Activated CD4-positive, alpha-beta T cell treated with anti-CD3 and anti-CD28 coated beads for 36 hours (primary cell): ENCODE data around the gene KIRREL1. TPM values are rescaled to one million over a fixed set of nuclear protein-coding genes. Genes with fewer than 3 reads are reported as not detected.

Experiments
- ATAC-seq: fragments of 200-7000 bp; cut with Tn5 transposase; one replicate; pipeline ENCODE4 v1.10.0; 2021; ENCODE audit warnings: mild to moderate bottlenecking, moderate library complexity
- CTCF ChIA-PET: fragments of 350-600 bp; sonication (Branson Sonifier 250); formaldehyde crosslinking; loops from one replicate; lab custom pipeline; 2021; ENCODE audit warnings: antibody characterized with exemption; lab: Charles Lee
- POLR2A ChIA-PET: fragments of 350-600 bp; sonication (Branson Sonifier 250); formaldehyde crosslinking; loops from one replicate; lab custom pipeline; 2021; ENCODE audit warnings: antibody characterized with exemption, inconsistent platforms; lab: Charles Lee
- DNase-seq: peaks from one replicate; pipeline ENCODE4 v3.0.0-alpha.2; 2020
- H3K27ac Mint-ChIP-seq: one replicate; pipeline ENCODE4 v1.8.0; 2021; ENCODE audit warnings: mixed read lengths
- H3K27me3 Mint-ChIP-seq: one replicate; pipeline ENCODE4 v1.8.0; 2021; ENCODE audit warnings: mixed read lengths
- H3K36me3 Mint-ChIP-seq: one replicate; pipeline ENCODE4 v1.8.0; 2021; ENCODE audit warnings: low read depth, mixed read lengths
- H3K4me1 Mint-ChIP-seq: one replicate; pipeline ENCODE4 v1.8.0; 2021; ENCODE audit warnings: mixed read lengths
- H3K4me3 Mint-ChIP-seq: one replicate; pipeline ENCODE4 v1.8.0; 2021; ENCODE audit warnings: mild to moderate bottlenecking, moderate library complexity, mixed read lengths
- H3K9me3 Mint-ChIP-seq: one replicate; pipeline ENCODE4 v1.8.0; 2021; ENCODE audit warnings: low read depth, mixed read lengths
- intact Hi-C, 2 experiments: fragments of 100-400 bp; cut with DNase I in 1 of 2; cut with micrococcal nuclease in 1 of 2; formaldehyde crosslinking; loops; one replicate each; pipeline versions ENCODE4 v1.14.2 to v1.15.1; 2022 to 2024; cut with DNase I, micrococcal nuclease
- total RNA-seq, 2 experiments: library from RNA; stranded (reverse); gene quantifications; one replicate each; pipeline ENCODE4 v1.2.3, GENCODE V29; 2021

The KIRREL1 gene
- total RNA-seq: under 1 TPM; 0.21 to 0.25 TPM

DNA sequence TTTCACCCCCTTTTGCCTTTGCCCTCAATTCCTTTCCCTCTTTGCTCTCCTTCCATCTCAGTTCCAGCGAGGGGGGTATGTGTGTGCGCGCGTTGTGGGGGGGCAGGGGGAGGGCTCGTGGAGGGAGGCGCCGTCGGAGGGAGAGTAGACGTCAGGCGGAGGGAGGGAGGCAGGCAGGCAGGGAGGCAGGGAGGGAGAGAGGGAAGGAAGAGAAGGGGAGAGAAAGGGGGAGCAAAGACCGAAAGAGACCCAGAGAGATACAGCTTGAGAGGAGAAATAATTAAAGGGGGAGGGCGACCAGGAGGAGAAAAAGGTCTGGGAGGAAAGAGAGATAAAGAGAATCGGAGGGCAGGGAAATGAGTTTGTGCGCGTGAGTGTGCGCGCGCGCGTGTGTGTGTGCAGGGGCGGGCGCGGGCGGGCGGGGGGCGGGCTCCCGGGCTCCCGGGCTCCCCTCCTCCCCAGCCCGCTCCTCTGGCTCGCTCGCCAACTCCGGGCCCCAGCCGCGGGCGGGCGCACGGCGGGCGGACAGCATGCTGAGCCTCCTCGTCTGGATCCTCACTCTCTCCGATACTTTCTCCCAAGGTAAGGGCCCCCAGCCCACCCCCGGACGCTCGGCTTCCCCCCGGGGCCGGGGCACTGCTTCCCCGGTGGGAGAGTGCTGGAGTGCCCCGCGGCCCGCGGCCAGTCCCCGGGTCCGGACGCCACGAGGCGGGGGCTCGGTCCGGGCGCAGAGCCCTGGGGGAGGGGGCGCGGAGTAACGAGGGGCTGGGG, at the start of gene KIRREL1:
KIRREL1 (plus strand) TSS at position 499 of the 771 bp plus-strand sequence; CDS start at position 531, 32 bp downstream.
- intact Hi-C loops: no loop called here
- ChIA-PET CTCF (interaction anchor here (1.1 to 5.5 kb wide), 8 partner anchors 33 to 130 kb away, joined by 3 to 130 read pairs (median 10); no protein-coding TSS in a partner anchor), POLR2A (interaction anchor here (0.7 kb wide), 1 partner anchor 120 kb away, joined by 3 read pairs; no protein-coding TSS in a partner anchor)
- ATAC-seq: no peak
- Mint-ChIP-seq H3K4me3 (peak within 1 kb of the TSS; percentile 62), H3K36me3 (no peaks in the 10 kb centered on the region), H3K4me1 (peaks cover 6% of the 10 kb centered on the region), H3K27ac (no peak within 1 kb of the TSS), H3K9me3 (no peaks in the 10 kb centered on the region), H3K27me3 (peaks cover 39% of the 10 kb centered on the region)
- peak; percentile 33 for DNase-seq

DNA sequence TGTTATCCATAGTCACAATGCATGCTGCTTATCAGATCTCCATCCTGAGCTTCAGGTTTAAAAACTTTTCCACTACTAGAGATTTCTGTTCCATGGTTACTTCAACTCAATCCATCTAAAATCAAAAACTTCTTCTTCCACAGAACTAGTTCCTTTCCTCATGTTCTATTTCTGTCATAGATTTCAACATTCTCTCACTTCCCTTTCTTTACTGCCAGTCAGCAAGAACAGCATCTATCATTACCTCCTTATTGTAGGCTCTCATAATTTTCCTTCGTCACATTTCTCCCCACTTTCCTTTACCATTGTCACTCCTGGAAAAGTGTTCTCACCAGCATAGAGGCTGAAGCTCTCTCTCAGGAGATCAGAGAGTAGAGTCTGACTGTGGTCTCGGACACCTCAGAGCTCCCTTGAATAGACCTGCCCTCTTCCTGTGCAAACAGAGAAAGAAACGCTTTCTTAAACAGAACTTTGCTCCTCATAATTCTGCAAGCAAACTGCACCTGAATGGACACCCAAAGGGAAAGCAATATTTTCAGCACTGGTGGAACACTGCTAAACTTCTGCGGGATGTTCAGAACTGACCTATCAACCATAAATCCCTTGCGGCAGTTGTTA, 48.7 kb upstream of the KIRREL1 start:
- DNase-seq (no peak), ATAC-seq (no peak)
- H3K36me3 Mint-ChIP-seq: no peaks in the 10 kb centered on the region
- no peak overlapping the region for H3K27ac Mint-ChIP-seq
- intact Hi-C loops: loop anchor here in 1 of 2 experiments (5.0 kb wide), 1 partner anchor 362 kb away; no protein-coding TSS in a partner anchor
- no peaks in the 10 kb centered on the region for H3K9me3 Mint-ChIP-seq
- ChIA-PET CTCF (interaction anchor here (0.6 to 1.2 kb wide), 3 partner anchors 15 to 400 kb away, joined by 3 to 4 read pairs (median 3); no protein-coding TSS in a partner anchor), POLR2A (no interaction called here)
- H3K4me1 Mint-ChIP-seq: no peaks in the 10 kb centered on the region
- H3K27me3 Mint-ChIP-seq: peaks cover 13% of the 10 kb centered on the region
- H3K4me3 Mint-ChIP-seq: no peak overlapping the region

DNA sequence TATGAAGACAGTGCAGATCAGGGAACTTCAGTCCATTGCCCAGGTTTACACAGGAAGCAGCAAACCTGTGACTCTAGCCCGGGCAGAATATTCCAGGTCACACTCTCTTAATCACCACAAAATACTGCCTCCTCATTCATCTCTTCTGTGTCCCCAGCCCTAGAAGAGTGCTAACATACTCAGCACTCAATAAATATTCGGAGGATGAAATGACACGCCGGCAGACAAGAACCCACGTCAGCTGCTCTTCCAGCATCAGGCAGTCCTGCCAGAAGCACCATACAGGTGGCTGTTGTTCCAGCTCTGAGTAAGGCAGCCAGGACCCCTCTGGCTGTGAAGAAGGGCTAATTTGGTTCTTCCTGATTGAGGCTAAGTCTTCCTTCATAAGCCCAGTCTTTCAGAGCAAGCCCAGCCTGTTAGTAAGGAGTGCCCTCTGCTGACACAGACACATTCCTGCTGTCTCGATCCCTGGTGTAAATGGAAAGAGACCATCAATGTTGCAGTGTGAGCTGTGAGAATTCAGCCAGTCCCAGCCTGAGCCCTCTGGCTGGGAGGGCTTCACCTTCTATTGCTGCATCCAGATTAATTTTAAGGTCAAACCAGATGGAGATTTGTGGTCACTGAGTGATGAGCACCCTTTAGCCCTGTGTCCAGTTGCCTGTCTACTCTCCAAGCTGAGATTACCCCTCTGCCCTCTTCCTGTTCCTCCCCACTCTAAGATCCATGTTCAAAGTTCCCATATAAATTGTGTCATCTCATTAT, 45.0 kb upstream of the KIRREL1 start:
- peak; percentile 18 for DNase-seq
- Mint-ChIP-seq H3K9me3 (no peaks in the 10 kb centered on the region), H3K27me3 (peaks cover 14% of the 10 kb centered on the region), H3K4me1 (no peaks in the 10 kb centered on the region), H3K36me3 (no peaks in the 10 kb centered on the region), H3K27ac (no peak overlapping the region), H3K4me3 (no peak overlapping the region)
- CTCF ChIA-PET: interaction anchor here (1.0 kb wide), 1 partner anchor 10 kb away, joined by 4 read pairs; no protein-coding TSS in a partner anchor
- ATAC-seq: no peak
- POLR2A ChIA-PET: no interaction called here
- intact Hi-C loops: loop anchor here (1.0 to 5.0 kb wide), 2 partner anchors 366 to 368 kb away; no protein-coding TSS in a partner anchor

DNA sequence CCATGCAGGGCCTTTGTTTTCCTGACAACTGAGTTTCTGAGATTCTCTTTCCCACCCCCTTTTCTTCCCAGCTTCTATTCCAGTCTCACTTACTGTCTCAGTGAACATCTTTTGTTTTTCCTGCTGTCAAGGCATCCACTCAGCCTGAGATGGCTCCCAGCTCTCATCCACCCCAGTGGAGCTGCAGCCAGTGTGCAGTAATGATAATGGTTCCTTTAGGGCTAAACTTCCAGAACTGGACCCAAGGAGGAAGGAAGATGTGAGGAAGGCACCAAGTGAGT, 44.4 kb upstream of the KIRREL1 start:
- no peaks in the 10 kb centered on the region for H3K36me3 Mint-ChIP-seq
- H3K4me1 Mint-ChIP-seq: no peaks in the 10 kb centered on the region
- ChIA-PET POLR2A (no interaction called here), CTCF (interaction anchor here (1.0 kb wide), 1 partner anchor 10 kb away, joined by 4 read pairs; no protein-coding TSS in a partner anchor)
- no peak overlapping the region for H3K27ac Mint-ChIP-seq
- no peaks in the 10 kb centered on the region for H3K9me3 Mint-ChIP-seq
- no peak overlapping the region for H3K4me3 Mint-ChIP-seq
- DNase-seq (no peak), ATAC-seq (no peak)
- intact Hi-C loops: loop anchor here in 1 of 2 experiments (5.0 kb wide), 1 partner anchor 367 kb away; no protein-coding TSS in a partner anchor
- H3K27me3 Mint-ChIP-seq: peaks cover 14% of the 10 kb centered on the region

DNA sequence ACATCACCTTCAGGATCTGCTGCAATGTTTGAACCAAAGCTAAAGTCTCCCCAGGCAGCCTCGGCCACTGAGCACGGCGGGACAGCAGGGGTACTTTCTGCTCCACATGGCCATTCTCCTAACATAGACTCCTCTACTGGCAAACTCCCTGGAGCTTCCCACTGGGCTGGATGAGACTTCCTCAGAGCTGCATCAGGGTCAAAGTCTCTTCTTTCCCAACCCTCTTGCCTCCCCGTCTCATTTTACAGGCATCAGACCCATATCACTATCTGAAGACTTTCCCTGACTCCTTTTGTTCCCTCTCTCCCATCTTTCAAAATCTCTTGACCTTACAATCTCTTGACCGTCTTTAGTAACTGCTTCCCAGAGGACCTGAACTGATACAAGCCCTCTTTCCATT, 42.2 kb upstream of the KIRREL1 start:
- ATAC-seq: no peak
- no peaks in the 10 kb centered on the region for H3K4me1 Mint-ChIP-seq
- H3K36me3 Mint-ChIP-seq: no peaks in the 10 kb centered on the region
- POLR2A ChIA-PET: no interaction called here
- no peak overlapping the region for H3K4me3 Mint-ChIP-seq
- no peak for DNase-seq
- no peak overlapping the region for H3K27ac Mint-ChIP-seq
- CTCF ChIA-PET: interaction anchor here (1.1 kb wide), 2 partner anchors 9 to 169 kb away, joined by 3 read pairs; no protein-coding TSS in a partner anchor
- H3K27me3 Mint-ChIP-seq: peaks cover 14% of the 10 kb centered on the region
- H3K9me3 Mint-ChIP-seq: no peaks in the 10 kb centered on the region
- intact Hi-C loops: no loop called here

DNA sequence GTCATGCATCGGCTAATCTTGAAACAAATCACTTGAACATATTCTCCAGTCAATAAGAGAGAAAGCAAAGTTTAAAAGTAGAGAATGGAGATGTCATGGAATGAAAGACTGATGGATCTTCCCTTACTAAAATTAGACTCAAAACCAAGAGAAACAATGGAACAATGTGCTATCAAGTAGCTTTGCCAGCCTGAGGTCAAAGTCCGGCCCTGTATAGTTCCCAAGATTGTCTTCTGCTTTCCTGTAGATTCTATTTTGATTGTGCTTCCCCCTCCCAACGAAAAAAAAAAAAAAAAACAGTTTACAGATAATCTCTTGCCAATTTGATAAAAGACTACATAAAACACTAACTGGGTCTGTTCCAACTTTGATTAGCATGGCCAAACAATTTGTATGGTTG, 40.8 kb upstream of the KIRREL1 start:
- Mint-ChIP-seq H3K27ac (no peak overlapping the region), H3K4me3 (no peak overlapping the region), H3K9me3 (no peaks in the 10 kb centered on the region), H3K4me1 (no peaks in the 10 kb centered on the region), H3K36me3 (no peaks in the 10 kb centered on the region), H3K27me3 (peaks cover 20% of the 10 kb centered on the region)
- CTCF ChIA-PET: no interaction called here
- intact Hi-C loops: no loop called here
- POLR2A ChIA-PET: no interaction called here
- ATAC-seq: no peak
- no peak for DNase-seq

DNA sequence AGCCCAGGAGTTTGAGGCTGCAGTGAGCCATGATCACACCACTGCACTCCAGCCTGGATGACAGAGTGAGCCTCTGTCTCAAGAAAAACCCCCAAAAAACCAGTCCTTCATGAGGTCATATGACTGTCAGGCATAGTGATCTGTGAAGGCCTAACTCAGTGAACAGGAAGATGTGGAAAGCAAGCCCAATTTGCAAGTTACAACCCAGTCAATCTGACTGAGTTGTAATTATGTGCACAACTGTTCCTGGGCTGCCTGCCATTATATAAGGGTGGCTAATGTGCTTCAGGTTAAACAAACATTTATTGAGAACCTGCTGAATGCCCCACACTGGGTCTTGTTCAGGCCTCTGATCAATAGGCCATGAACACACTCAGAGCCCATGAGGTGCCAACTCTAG, 38.2 kb upstream of the KIRREL1 start:
- ATAC-seq: no peak
- Mint-ChIP-seq H3K27me3 (peaks cover 17% of the 10 kb centered on the region), H3K9me3 (no peaks in the 10 kb centered on the region), H3K27ac (no peak overlapping the region), H3K4me1 (no peaks in the 10 kb centered on the region), H3K36me3 (no peaks in the 10 kb centered on the region), H3K4me3 (no peak overlapping the region)
- POLR2A ChIA-PET: no interaction called here
- DNase-seq: no peak
- intact Hi-C loops: no loop called here
- CTCF ChIA-PET: no interaction called here

DNA sequence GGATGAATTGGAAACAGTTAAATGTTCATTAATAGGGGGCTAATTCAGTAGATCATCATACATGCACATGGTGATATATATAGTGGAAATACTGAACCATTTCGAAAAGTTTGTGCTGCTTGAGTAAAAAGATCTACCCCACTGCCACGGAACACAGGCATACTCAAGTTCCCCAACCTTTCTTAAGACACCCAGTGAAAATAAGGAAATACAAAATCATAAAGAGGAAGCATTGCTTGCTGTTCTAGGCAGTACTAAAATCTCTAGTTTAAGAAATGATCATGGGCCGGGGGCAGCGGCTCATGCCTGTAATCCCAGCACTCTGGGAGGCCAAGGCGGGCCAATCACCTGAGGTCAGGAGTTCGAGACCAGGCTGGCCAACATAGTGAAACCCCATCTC, 37.6 kb upstream of the KIRREL1 start:
- no peak overlapping the region for H3K27ac Mint-ChIP-seq
- intact Hi-C loops: no loop called here
- H3K36me3 Mint-ChIP-seq: no peaks in the 10 kb centered on the region
- H3K27me3 Mint-ChIP-seq: peaks cover 15% of the 10 kb centered on the region
- H3K9me3 Mint-ChIP-seq: no peaks in the 10 kb centered on the region
- H3K4me1 Mint-ChIP-seq: no peaks in the 10 kb centered on the region
- DNase-seq: no peak
- CTCF ChIA-PET: no interaction called here
- POLR2A ChIA-PET: no interaction called here
- ATAC-seq: no peak
- H3K4me3 Mint-ChIP-seq: no peak overlapping the region

DNA sequence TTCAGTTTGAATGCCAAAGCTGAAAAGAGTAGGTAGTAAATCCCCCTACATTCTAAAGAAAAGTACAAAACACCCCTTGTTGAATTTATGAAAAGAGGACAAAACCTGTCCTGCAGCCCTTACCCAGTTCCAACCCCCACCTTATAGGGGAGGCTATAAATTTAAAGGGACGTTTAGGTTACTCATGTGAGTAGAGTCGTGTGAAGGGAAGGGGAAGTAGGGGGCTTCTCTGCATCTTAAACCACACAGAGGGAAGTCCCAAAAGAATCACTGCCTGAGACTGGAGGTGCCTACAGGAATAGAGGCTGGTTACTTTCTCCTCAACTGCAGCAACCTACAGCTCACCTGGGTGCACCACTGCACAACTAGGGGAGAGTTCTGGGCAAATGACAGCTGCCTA, 36.7 kb upstream of the KIRREL1 start:
- no peak for DNase-seq
- Mint-ChIP-seq H3K27me3 (peaks cover 11% of the 10 kb centered on the region), H3K9me3 (no peaks in the 10 kb centered on the region), H3K4me1 (no peaks in the 10 kb centered on the region), H3K27ac (no peak overlapping the region), H3K4me3 (no peak overlapping the region), H3K36me3 (no peaks in the 10 kb centered on the region)
- POLR2A ChIA-PET: no interaction called here
- CTCF ChIA-PET: interaction anchor here (0.6 to 1.4 kb wide), 4 partner anchors 9 to 168 kb away, joined by 3 to 4 read pairs (median 4); no protein-coding TSS in a partner anchor
- intact Hi-C loops: no loop called here
- no peak for ATAC-seq

DNA sequence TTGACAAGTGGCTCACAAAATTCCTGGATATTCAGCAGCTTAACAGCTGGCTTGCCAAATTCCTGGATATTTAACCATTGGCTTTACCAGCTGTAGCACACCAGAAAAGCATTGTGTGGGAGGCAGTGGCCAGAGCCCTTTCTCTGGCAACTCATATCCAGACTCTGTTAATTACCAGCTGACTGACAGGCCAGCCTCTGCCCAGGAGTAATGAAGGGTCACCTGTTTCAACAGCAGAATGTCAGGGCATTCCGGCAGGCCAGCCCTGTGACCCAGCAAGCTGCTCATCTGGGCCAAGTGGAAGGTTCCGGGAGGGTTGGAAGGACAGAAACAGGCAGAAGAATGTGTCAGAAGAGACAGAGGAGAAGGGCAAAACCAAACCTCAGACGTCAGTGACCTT, 35.2 kb upstream of the KIRREL1 start:
- Mint-ChIP-seq H3K4me1 (peaks cover 5% of the 10 kb centered on the region), H3K9me3 (no peaks in the 10 kb centered on the region), H3K4me3 (no peak overlapping the region), H3K27me3 (peaks cover 18% of the 10 kb centered on the region), H3K27ac (no peak overlapping the region), H3K36me3 (no peaks in the 10 kb centered on the region)
- POLR2A ChIA-PET: no interaction called here
- intact Hi-C loops: no loop called here
- no peak for DNase-seq
- no peak for ATAC-seq
- CTCF ChIA-PET: interaction anchor here (1.0 to 3.6 kb wide), 3 partner anchors 9 to 166 kb away, joined by 3 to 17 read pairs (median 4); no protein-coding TSS in a partner anchor

DNA sequence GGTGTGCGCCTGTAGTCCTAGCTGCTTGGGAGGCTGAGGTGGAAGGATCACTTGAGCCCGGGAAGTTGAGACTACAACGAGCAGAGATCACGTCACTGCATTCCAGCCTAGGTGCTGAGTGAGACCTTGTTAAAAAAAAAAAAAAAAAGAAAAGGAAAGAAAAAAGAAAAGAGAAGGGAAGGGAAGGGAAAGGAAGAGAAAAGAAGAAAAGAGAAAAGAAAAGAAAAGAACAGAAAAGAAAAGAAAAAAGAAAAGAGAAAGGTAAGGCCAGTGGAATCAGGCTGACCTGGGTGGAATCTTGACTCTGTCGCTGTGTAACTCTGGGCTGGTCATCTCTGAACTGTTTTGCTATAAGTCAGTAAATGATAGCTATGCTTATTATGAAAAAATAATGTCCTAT, 33.7 kb upstream of the KIRREL1 start:
- Mint-ChIP-seq H3K36me3 (no peaks in the 10 kb centered on the region), H3K4me3 (no peak overlapping the region), H3K27me3 (peaks cover 20% of the 10 kb centered on the region), H3K27ac (no peak overlapping the region), H3K4me1 (peaks cover 5% of the 10 kb centered on the region), H3K9me3 (no peaks in the 10 kb centered on the region)
- ATAC-seq (no peak), DNase-seq (no peak)
- intact Hi-C loops: loop anchor here in 1 of 2 experiments (10.0 kb wide), 1 partner anchor 75 kb away; no protein-coding TSS in a partner anchor
- ChIA-PET CTCF (interaction anchor here (0.7 to 3.6 kb wide), 6 partner anchors 8 to 165 kb away, joined by 3 to 17 read pairs (median 4); no protein-coding TSS in a partner anchor), POLR2A (no interaction called here)
